Adrenal gland (tissue), 12 donors: ENCODE results near the gene ZNF438. TPM values are rescaled to one million over a fixed set of nuclear protein-coding genes. Genes with fewer than 3 reads are reported as not detected.

Experiments used
- DNase-seq, 7 donors: peaks; one replicate each; pipeline ENCODE4 v3.0.0-alpha.2; 2019 to 2020
- H3K27ac ChIP-seq, 5 donors: fragments of 200-600 bp; sonication (generic) in 4 of 5; 1 replicate in 3 of 5; 2 replicates in 2 of 5; pipeline versions ENCODE4 v1.5.1 to v1.8.0; 2016 to 2020; ENCODE audit warnings: mild to moderate bottlenecking in 1 of 5
- H3K27me3 ChIP-seq: fragments of 200-600 bp; 2 replicates; pipeline ENCODE4 v1.8.0; 2021
- H3K36me3 ChIP-seq, 2 donors: fragments of 200-600 bp; replicated peaks in 1 of 2; 1 replicate in 1 of 2; 2 replicates in 1 of 2; pipeline versions ENCODE4 v1.5.1 to v1.8.0; 2018 to 2022
- H3K4me1 ChIP-seq, 2 donors: fragments of 200-600 bp; replicated peaks in 1 of 2; 1 replicate in 1 of 2; 2 replicates in 1 of 2; pipeline versions ENCODE4 v1.5.1 to v1.8.0; 2018 to 2021
- H3K4me3 ChIP-seq, 4 donors: fragments of 200-600 bp; sonication (generic) in 3 of 4; one replicate each; pipeline ENCODE4 v1.5.1; 2016 to 2018
- H3K9me3 ChIP-seq, 3 donors: fragments of 200-600 bp; sonication (generic) in 1 of 3; replicated peaks in 1 of 3; 1 replicate in 2 of 3; 2 replicates in 1 of 3; pipeline versions ENCODE4 v1.5.1 to v1.8.0; 2016 to 2021
- CTCF ChIP-seq, 6 experiments: fragments of 450-650 bp in 4 of 6; fragments of 200-600 bp in 2 of 6; sonication (generic) in 1 of 6; IDR thresholded peaks; 1 replicate in 5 of 6; 2 replicates in 1 of 6; pipeline versions ENCODE4 v1.5.1 to v1.8.0; 2016 to 2021; ENCODE audit warnings: antibody characterized with exemption in 6 of 6, mild to moderate bottlenecking in 2 of 6, moderate library complexity in 1 of 6
- POLR2A ChIP-seq, 2 donors: fragments of 450-650 bp; IDR thresholded peaks; one replicate each; pipeline ENCODE4 v1.6.1; 2017; ENCODE audit warnings: antibody characterized with exemption in 2 of 2, mild to moderate bottlenecking in 2 of 2, moderate library complexity in 1 of 2
- WGBS, 4 donors: extraction: QIAGEN DNeasy Blood & Tissue Kit in 2 of 4; methylation state at CpG; one replicate each; pipeline versions ENCODE4 v1.1.5 to v1.1.7; 2013 to 2017; 5-methylcytosine and 5-hydroxymethylcytosine counted together
- intact Hi-C, 2 donors: fragments of 100-400 bp; cut with DNase I; formaldehyde crosslinking; loops; one replicate each; pipeline versions ENCODE4 v1.14.1 to v1.15.0; 2022 to 2023
- polyA plus RNA-seq, 3 donors: library from polyadenylated mRNA; stranded (reverse); fragments of 200-250 nt in 2 of 3; fragments of 350-450 nt in 1 of 3; fragmentation: Illumina TruSeq in 1 of 3; extraction: RNeasy Lipid Tissue Mini Kit (QIAGEN cat#74804) in 1 of 3; gene quantifications; one replicate each; pipeline ENCODE4 v1.2.3, GENCODE V29; 2013 to 2014
- total RNA-seq, 9 donors: library from RNA; depleted of rRNA in 4 of 9; stranded (reverse); fragments of >200 nt in 4 of 9; fragments of 120-200 nt in 1 of 9; fragmentation: NEBNext Ultra II Directional in 1 of 9; extraction: Animal tissue kit (Norgen Biotek cat#: 25700) in 1 of 9; gene quantifications; one replicate each; pipeline versions ENCODE4 v1.1.0 to v1.2.4, GENCODE V29; 2013 to 2023
- donor health status: healthy with polysubstance abuse.
- donor health status: Bipolar disorder and iron deficiency.
- donor health status: DM: yes; HTN: yes; CAD: no.
- donor health status: DM: no; HTN: no; CAD: no.
- donor health status: DM: no; HTN: no; CAD: no.
- donor health status: DM: yes; HTN: yes; CAD: no.

Gene ZNF438
- total and polyA plus RNA-seq, 12 donors = 3.4 to 15.5 (median 5.7) TPM

DNA sequence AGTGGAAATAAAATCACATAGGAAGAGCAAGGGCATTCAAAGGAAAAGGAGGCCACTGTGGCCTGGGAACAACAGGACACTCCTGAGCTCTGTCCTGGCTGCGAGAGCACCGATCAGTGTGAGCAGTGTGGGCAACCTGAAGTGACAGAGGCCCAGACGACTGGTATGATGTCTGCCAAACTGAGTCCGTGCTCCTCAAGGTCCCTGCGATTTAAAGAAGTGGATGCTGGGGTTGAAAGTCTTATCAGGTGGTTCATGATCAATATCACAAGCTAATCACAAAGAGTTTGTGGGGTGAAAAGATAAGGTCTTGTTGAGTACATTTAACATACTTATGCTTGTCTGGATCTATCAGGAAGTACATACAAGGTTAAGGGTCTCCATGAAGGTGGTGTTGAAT lies 176.5 kb downstream of the ZNF438 start:
- DNase-seq = no peak
- no peak for TF ChIP-seq POLR2A (IDR thresholded peaks at IDR 0.05)
- TF ChIP-seq CTCF (IDR thresholded peaks at IDR 0.05) = no peak
- no peak overlapping the region for H3K4me3 ChIP-seq
- peaks cover 0 to 16% of the 10 kb centered on the region in 2 donors for H3K4me1 ChIP-seq
- H3K36me3 ChIP-seq = no peaks in the 10 kb centered on the region
- intact Hi-C loops = no loop called here
- H3K27me3 ChIP-seq = no peaks in the 10 kb centered on the region
- no peaks in the 10 kb centered on the region for H3K9me3 ChIP-seq
- 84 to 95% (median 90%) methylated on average over 5 of the region's 5 CpGs for WGBS, 4 donors
- H3K27ac ChIP-seq = no peak overlapping the region

DNA sequence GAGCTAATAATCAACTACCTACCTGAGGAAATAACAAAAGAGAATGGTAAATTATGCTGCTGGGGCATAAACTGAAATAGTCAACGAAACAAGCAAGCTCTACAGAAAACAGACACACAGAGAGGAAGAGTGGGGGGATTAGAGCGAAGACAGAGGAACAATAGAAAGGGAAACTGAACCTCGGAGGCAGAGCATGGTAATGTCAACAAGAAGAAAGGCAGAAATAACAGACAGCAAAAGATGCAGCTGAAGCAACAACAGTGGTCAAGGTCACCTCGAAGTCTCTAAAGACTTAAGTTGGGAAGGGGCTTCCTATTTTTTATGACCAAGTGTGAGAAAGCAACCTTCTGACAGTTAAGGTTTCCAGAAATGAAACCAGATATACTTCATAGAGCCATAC lies 177.0 kb downstream of the ZNF438 start:
- no peak for DNase-seq
- Histone ChIP-seq H3K9me3 (no peaks in the 10 kb centered on the region), H3K27ac (no peak overlapping the region), H3K4me3 (no peak overlapping the region), H3K4me1 (peaks cover 0 to 16% of the 10 kb centered on the region in 2 donors), H3K36me3 (no peaks in the 10 kb centered on the region), H3K27me3 (no peaks in the 10 kb centered on the region)
- 51 to 67% (median 55%) methylated on average over 4 of the region's 4 CpGs for WGBS, 4 donors
- intact Hi-C loops = no loop called here
- TF ChIP-seq CTCF (IDR thresholded peaks at IDR 0.05) (no peak), POLR2A (IDR thresholded peaks at IDR 0.05) (no peak)

DNA sequence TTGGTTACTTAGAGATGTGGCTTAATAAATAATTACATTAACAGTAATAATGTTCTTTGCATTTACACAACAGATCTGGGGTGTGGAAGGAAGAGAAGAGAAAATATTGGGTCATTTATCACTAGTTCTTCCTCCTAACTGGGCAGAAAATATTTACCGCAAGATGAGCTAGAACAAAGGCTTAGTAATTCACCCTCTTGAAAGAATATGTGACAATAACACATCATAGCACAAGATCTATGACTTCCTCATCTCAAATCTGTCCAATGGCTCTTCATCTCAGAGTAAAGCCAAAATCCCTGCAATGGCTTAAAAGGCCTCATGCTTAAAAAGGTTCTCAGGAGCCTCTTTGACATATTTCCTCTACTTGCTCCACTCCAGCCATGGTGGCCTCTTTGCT lies 178.6 kb downstream of the ZNF438 start:
- TF ChIP-seq CTCF (IDR thresholded peaks at IDR 0.05) (no peak), POLR2A (IDR thresholded peaks at IDR 0.05) (no peak)
- Histone ChIP-seq H3K27me3 (no peaks in the 10 kb centered on the region), H3K4me1 (peaks cover 0 to 13% of the 10 kb centered on the region in 2 donors), H3K27ac (no peak overlapping the region), H3K36me3 (no peaks in the 10 kb centered on the region), H3K4me3 (no peak overlapping the region), H3K9me3 (no peaks in the 10 kb centered on the region)
- WGBS, 4 donors = 86 to 94% (median 88%) methylated on average over 1 of the region's 1 CpG
- DNase-seq = no peak
- intact Hi-C loops = no loop called here

DNA sequence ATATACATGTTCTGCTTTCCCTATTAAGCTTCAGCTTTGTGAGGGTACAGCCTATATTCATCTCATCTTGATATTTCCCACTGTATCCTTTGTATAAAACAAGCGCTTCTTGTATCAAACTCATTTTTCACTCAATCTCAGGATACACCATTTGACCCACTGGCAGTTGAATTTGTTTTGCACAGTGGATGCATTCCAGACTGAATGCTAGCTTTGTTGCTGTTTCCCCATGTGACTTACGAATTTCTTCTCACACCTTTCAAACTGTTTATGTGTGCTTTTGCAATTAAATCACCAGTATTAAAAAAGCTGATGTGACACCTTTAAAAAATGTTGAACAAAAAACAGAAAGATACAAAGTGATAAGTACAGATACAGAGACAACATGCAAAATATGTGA lies 180.9 kb downstream of the ZNF438 start:
- Histone ChIP-seq H3K4me3 (no peak overlapping the region), H3K36me3 (no peaks in the 10 kb centered on the region), H3K4me1 (no peaks in the 10 kb centered on the region), H3K27me3 (no peaks in the 10 kb centered on the region), H3K27ac (no peak overlapping the region), H3K9me3 (no peaks in the 10 kb centered on the region)
- intact Hi-C loops = no loop called here
- no peak for DNase-seq
- TF ChIP-seq POLR2A (IDR thresholded peaks at IDR 0.05) = no peak
- 87 to 91% (median 90%) methylated on average over 2 of the region's 2 CpGs for WGBS, 4 donors

- no peak overlapping the region for H3K4me3 ChIP-seq
- intact Hi-C loops = no loop called here
- DNase-seq = no peak
- H3K27ac ChIP-seq = no peak overlapping the region
- H3K4me1 ChIP-seq = no peaks in the 10 kb centered on the region
- no peaks in the 10 kb centered on the region for H3K9me3 ChIP-seq
- WGBS, 4 donors = 86 to 95% (median 93%) methylated on average over 3 of the region's 3 CpGs
- no peak for TF ChIP-seq POLR2A (IDR thresholded peaks at IDR 0.05)
- TF ChIP-seq CTCF (IDR thresholded peaks at IDR 0.05) = no peak
- no peaks in the 10 kb centered on the region for H3K36me3 ChIP-seq
- H3K27me3 ChIP-seq = no peaks in the 10 kb centered on the region
These were observed 182.2 kb downstream of the ZNF438 start for GRCh38 chr10:30849231-30850035.
